HepG2 (cell line): Measurements from ENCODE around the gene DCAF7. TPM values are rescaled to one million over a fixed set of nuclear protein-coding genes. Genes with fewer than 3 reads are reported as not detected.

Experiments
- ATAC-seq: fragments of 200-7000 bp; cut with Tn5 transposase; 3 replicates; pipeline ENCODE4 v1.9.1; 2020; ENCODE audit warnings: mild to moderate bottlenecking, moderate library complexity
- BruUV-seq: library from RNA; stranded (reverse); fragments of 400-500 nt; replicated peaks from 2 replicates; lab custom pipeline; 2021; lab: Mats Ljungman, UMichigan
- CTCF ChIA-PET: fragments of 300-600 bp; formaldehyde crosslinking; extraction: SDS; loops from one replicate; lab custom pipeline; 2021; ENCODE audit warnings: low total read pairs, inconsistent platforms, low intra/inter-chr PET ratio; lab: Yijun Ruan, JAX
- POLR2A ChIA-PET: fragments of 350-600 bp; sonication (Branson Sonifier 250); formaldehyde crosslinking; loops from one replicate; lab custom pipeline; 2020; ENCODE audit warnings: antibody characterized with exemption, inconsistent platforms; lab: Yijun Ruan, JAX
- DNase-seq: peaks from one replicate; pipeline ENCODE4 v3.0.0-alpha.2; 2015; ENCODE audit warnings: low spot score
- FAIRE-seq: peaks from 3 replicates; lab custom pipeline; 2011; peaks lifted over from hg19 to GRCh38; lab: Jason Lieb, UNC
- H2AFZ ChIP-seq: one replicate; pipeline ENCODE4 v1.6.1; 2011; ENCODE audit warnings: low read length, inconsistent platforms
- H3K27ac ChIP-seq: fragments of 300-600 bp; 3 replicates; pipeline ENCODE4 v1.8.0; 2011; ENCODE audit warnings: mixed run types, mild to moderate bottlenecking, mixed read lengths, low read length, inconsistent platforms; ENCODE audit not compliant: insufficient read depth; ENCODE audit errors: extremely low read length
- H3K27me3 ChIP-seq, 2 experiments: fragments of 200-600 bp in 1 of 2; 2 replicates in 1 of 2; 3 replicates in 1 of 2; pipeline versions ENCODE4 v1.6.0 to v1.8.0; 2011; ENCODE audit warnings: low read length in 2 of 2, mild to moderate bottlenecking in 2 of 2, moderate library complexity in 2 of 2, inconsistent platforms in 1 of 2; ENCODE audit not compliant: insufficient read depth in 2 of 2, control insufficient read depth in 1 of 2
- H3K36me3 ChIP-seq, 2 experiments: fragments of 200-600 bp in 1 of 2; replicated peaks in 1 of 2; 2 replicates in 1 of 2; 3 replicates in 1 of 2; pipeline versions ENCODE4 v1.5.1 to v1.8.0; 2011; ENCODE audit warnings: low read length in 2 of 2, inconsistent platforms in 1 of 2; ENCODE audit not compliant: insufficient read depth in 2 of 2, control insufficient read depth in 1 of 2
- H3K4me1 ChIP-seq: 2 replicates; pipeline ENCODE4 v1.5.1; 2012; ENCODE audit warnings: low read length, inconsistent platforms; ENCODE audit not compliant: insufficient read depth
- H3K4me2 ChIP-seq: 2 replicates; pipeline ENCODE4 v1.6.0; 2011; ENCODE audit warnings: low read depth, low read length, inconsistent platforms
- H3K4me3 ChIP-seq, 3 experiments: fragments of 200-600 bp in 1 of 3; sonication (generic), shearing (Covaris generic) in 1 of 3; replicated peaks in 1 of 3; 2 replicates each; pipeline ENCODE4 v1.5.1; 2011 to 2016; ENCODE audit warnings: low read length in 3 of 3, inconsistent platforms in 2 of 3, low read depth in 2 of 3, mild to moderate bottlenecking in 2 of 3, control low read depth in 1 of 3, mixed read lengths in 1 of 3; ENCODE audit not compliant: insufficient read depth in 1 of 3
- H3K79me2 ChIP-seq: one replicate; pipeline ENCODE4 v1.6.1; 2011; ENCODE audit warnings: low read length, inconsistent platforms; ENCODE audit not compliant: insufficient read depth
- H3K9ac ChIP-seq: 2 replicates; pipeline ENCODE4 v1.6.0; 2011; ENCODE audit warnings: mild to moderate bottlenecking, low read depth, low read length, inconsistent platforms; ENCODE audit not compliant: insufficient read depth
- H3K9me3 ChIP-seq: 2 replicates; pipeline ENCODE4 v1.5.1; 2012; ENCODE audit warnings: mild to moderate bottlenecking, low read length
- H4K20me1 ChIP-seq: 2 replicates; pipeline ENCODE4 v1.6.0; 2011; ENCODE audit warnings: inconsistent platforms, mild to moderate bottlenecking, low read length, moderate library complexity; ENCODE audit not compliant: insufficient read depth
- CERS6 ChIP-seq: sonication (generic); formaldehyde crosslinking; IDR thresholded peaks from 2 replicates; pipeline ENCODE4 v1.5.0; 2020; ENCODE audit warnings: missing genetic modification reagents
- FOXP4 ChIP-seq: sonication (generic); formaldehyde crosslinking; IDR thresholded peaks from 2 replicates; pipeline ENCODE4 v1.4.0; 2020; ENCODE audit warnings: missing genetic modification reagents
- GFI1 ChIP-seq: sonication (generic); formaldehyde crosslinking; IDR thresholded peaks from 2 replicates; pipeline ENCODE4 v1.5.0; 2020; ENCODE audit warnings: missing genetic modification reagents, mild to moderate bottlenecking, borderline replicate concordance
- JARID2 ChIP-seq: sonication (generic); formaldehyde crosslinking; IDR thresholded peaks from 2 replicates; pipeline ENCODE4 v1.8.1; 2023; ENCODE audit warnings: missing genetic modification reagents, inconsistent platforms; ENCODE audit not compliant: insufficient replicate concordance
- NAIF1 ChIP-seq: sonication (generic); formaldehyde crosslinking; IDR thresholded peaks from 2 replicates; pipeline ENCODE4 v1.5.0; 2020; ENCODE audit warnings: mild to moderate bottlenecking, missing genetic modification reagents, borderline replicate concordance
- ONECUT2 ChIP-seq: sonication (generic); formaldehyde crosslinking; IDR thresholded peaks from 2 replicates; pipeline ENCODE4 v1.4.0; 2020; ENCODE audit warnings: missing genetic modification reagents
- RFX3 ChIP-seq: IDR thresholded peaks from 2 replicates; pipeline ENCODE4 v1.6.1; 2016; ENCODE audit warnings: missing biosample characterization, missing genetic modification reagents
- THAP11 ChIP-seq: IDR thresholded peaks from 2 replicates; pipeline ENCODE4 v1.6.1; 2016; ENCODE audit warnings: missing biosample characterization, missing genetic modification reagents
- ZBTB37 ChIP-seq: sonication (generic); formaldehyde crosslinking; IDR thresholded peaks from 2 replicates; pipeline ENCODE4 v1.4.0; 2020; ENCODE audit warnings: mild to moderate bottlenecking, missing genetic modification reagents
- ZBTB49 ChIP-seq: sonication (generic); formaldehyde crosslinking; IDR thresholded peaks from 2 replicates; pipeline ENCODE4 v1.4.0; 2020; ENCODE audit warnings: missing genetic modification reagents, borderline replicate concordance
- ZNF33A ChIP-seq: sonication (generic); formaldehyde crosslinking; IDR thresholded peaks from 2 replicates; pipeline ENCODE4 v1.5.1; 2020; ENCODE audit warnings: missing genetic modification reagents, mild to moderate bottlenecking, moderate library complexity, borderline replicate concordance
- ZNF564 ChIP-seq: sonication (generic); formaldehyde crosslinking; IDR thresholded peaks from 2 replicates; pipeline ENCODE4 v1.8.1; 2023; ENCODE audit warnings: mild to moderate bottlenecking, missing genetic modification reagents
- WGBS: methylation state at CpG from one replicate; pipeline ENCODE4 v1.1.6; 2017; ENCODE audit warnings: low lambda C conversion rate; 5-methylcytosine and 5-hydroxymethylcytosine counted together
- in situ Hi-C: cut with HindIII; loops from 2 replicates; pipeline ENCODE4 v1.10.0; 2017; ENCODE audit warnings: low pct_unique_long_range_greater_than_20kb; ENCODE audit not compliant: extremely low pct_ligation_motif_present
- intact Hi-C: fragments of 100-400 bp; cut with micrococcal nuclease; formaldehyde crosslinking; loops from one replicate; pipeline ENCODE4 v1.10.0; 2022; ENCODE audit not compliant: unreplicated experiment
- polyA plus RNA-seq, 8 experiments: library from polyadenylated mRNA; depleted of rRNA in 3 of 8; stranded (reverse) in 7 of 8; unstranded in 1 of 8; fragments of >200 nt; fragmentation: Illumina TruSeq in 4 of 8; extraction: Trizol in 4 of 8; gene quantifications; 2 replicates each; pipeline versions ENCODE4 v1.2.1 to v1.2.3, GENCODE V29; 2011 to 2016; ENCODE audit warnings: low read depth in 4 of 8, missing spikeins in 1 of 8, mixed read lengths in 1 of 8; ENCODE audit not compliant: insufficient read depth in 1 of 8
- total RNA-seq, 5 experiments: library from RNA; depleted of rRNA; stranded (reverse); fragments of >200 nt; fragmentation: Illumina TruSeq; extraction: Trizol; gene quantifications; 2 replicates each; pipeline ENCODE4 v1.2.3, GENCODE V29; 2016; ENCODE audit warnings: low read depth in 1 of 5

The DCAF7 gene
- total and polyA plus RNA-seq, 2 of the 13 experiments (the other 11 are each of a cell fraction or from before 2014, with no cell fraction given): 55.2 to 73.4 TPM

- TF ChIP-seq FOXP4 (no peak), ZBTB37 (no peak), JARID2 (CRISPR knock-in tag) (no peak), NAIF1 (CRISPR knock-in tag) (no peak), ZNF33A (CRISPR knock-in tag) (no peak), ZNF564 (CRISPR knock-in tag) (no peak)
Observed at GRCh38 chr17:63598281-63598680, 48.0 kb downstream of the DCAF7 start (continued).

- no peaks in the 10 kb centered on the region for H3K9me3 ChIP-seq
- H3K36me3 ChIP-seq: peaks cover 7 to 17% of the 10 kb centered on the region in 2 experiments
- in situ Hi-C loops (no loop called here), intact Hi-C loops (loop anchor here (2.0 to 5.0 kb wide), 2 partner anchors 50 to 489 kb away; partner anchors contain the start of gene DCAF7)
- H3K27me3 ChIP-seq: no peaks in the 10 kb centered on the region; a peak in 1 of 5 replicates
- peak within 1 kb of the TSS; percentile 88 for H3K27ac ChIP-seq
- no peaks in the 10 kb centered on the region for H4K20me1 ChIP-seq
- ChIA-PET POLR2A (interaction anchor here (1.0 to 3.4 kb wide), 7 partner anchors 8 to 81 kb away, joined by 4 to 47 read pairs (median 13); partner anchors contain the start of genes DCAF7, KCNH6 and MAP3K3), CTCF (no interaction called here)
- ATAC-seq (peak; percentile 94), DNase-seq (peak; percentile 83), FAIRE-seq (peak; percentile 92)
- peak within 1 kb of the TSS; percentile 98 for H2AFZ ChIP-seq
- peak within 1 kb of the TSS; percentile 82 for H3K4me2 ChIP-seq
- 3% methylated on average over 30 of the region's 61 CpGs for WGBS
- peaks cover 15% of the 10 kb centered on the region for H3K79me2 ChIP-seq
- peak within 1 kb of the TSS; percentile 78 to 90 (median 81) for H3K4me3 ChIP-seq
- H3K9ac ChIP-seq: peak within 1 kb of the TSS; percentile 92
- BruUV-seq: no TSS peak
- peaks cover 23% of the 10 kb centered on the region for H3K4me1 ChIP-seq
- TF ChIP-seq ONECUT2 (CRISPR knock-in tag) (0 out of 2 replicates have a peak, but pooled peaks have one; percentile 56), ZBTB49 (peak; percentile 96; the same call in 1 of the 2 replicates), THAP11 (CRISPR knock-in tag) (peak; percentile 96), RFX3 (CRISPR knock-in tag) (peak; percentile 50; the same call in 1 of the 2 replicates), GFI1 (CRISPR knock-in tag) (peak; percentile 57), CERS6 (CRISPR knock-in tag) (0 out of 2 replicates have a peak, but pooled peaks have one; percentile 6)
Observed at GRCh38 chr17:63600569-63601438, 50.5 kb downstream of the DCAF7 start, which contains the start of gene TACO1. Gene TACO1, plus strand, starts transcription at chr17:63600895. Its CDS starts 189 bp downstream, at chr17:63601084.
